Retinal pigment epithelial cell (primary cell): ENCODE results near the gene DHODH.
"Not testable (repeated sequence)": the region's sequence is repeated elsewhere in the genome, so short reads cannot be mapped to it uniquely, and the experiment has no call there.

Source experiments
- DNase-seq: peaks from one replicate; pipeline ENCODE4 v3.0.0-alpha.2; 2010; ENCODE audit warnings: low read depth
- H3K4me3 ChIP-seq: 2 replicates; pipeline ENCODE4 v1.5.1; 2011; ENCODE audit warnings: mild to moderate bottlenecking, low read length, control low read depth, moderate library complexity
- CTCF ChIP-seq: conservative IDR thresholded peaks from 2 replicates; pipeline ENCODE4 v1.5.1; 2011; ENCODE audit warnings: low read depth, low read length, control low read depth, inconsistent platforms

DHODH gene

GRCh38 chr16:72072514-72073342 is 64.2 kb downstream of the DHODH start:
- no peak for DNase-seq
- no peak for TF ChIP-seq CTCF
- no peak overlapping the region for H3K4me3 ChIP-seq

- no peak for TF ChIP-seq CTCF
- no peak overlapping the region for H3K4me3 ChIP-seq
- DNase-seq, result no peak
These were observed 65.2 kb downstream of the DHODH start for GRCh38 chr16:72073560-72074230.

- H3K4me3 ChIP-seq, DNase-seq: not testable (repeated sequence)
These were observed 66.5 kb downstream of the DHODH start for GRCh38 chr16:72075067-72075466.
